ENCODE results near the gene BEST1. TPM values are rescaled to one million over a fixed set of nuclear protein-coding genes. Genes with fewer than 3 reads are reported as not detected.
A peak's percentile ranks its signal among the peaks of the same experiment; 100 is the strongest.

The BEST1 gene
- total and polyA plus RNA-seq, 2 of the 13 experiments (the other 11 are each of a cell fraction or from before 2014, with no cell fraction given), result 0.09 to 0.65 TPM

GRCh38 chr11:62001450-62002191 is 51.5 kb downstream of the BEST1 start (continued):
- TF ChIP-seq CREM (IDR thresholded peaks at IDR 0.05) (peak; percentile 55; the same call in 1 of the 2 replicates), CREM (CRISPR knock-in tag; IDR thresholded peaks at IDR 0.05) (no peak), ZBTB43 (CRISPR knock-in tag; conservative IDR thresholded peaks at IDR 0.05) (0 out of 2 replicates have a peak, but pooled peaks have one; percentile 41), GATAD1 (CRISPR knock-in tag; IDR thresholded peaks at IDR 0.05) (peak; percentile 18; the same call in 1 of the 2 replicates), ETV5 (CRISPR knock-in tag; IDR thresholded peaks at IDR 0.05; ENCODE audit: borderline replicate concordance) (no peak), ZNF138 (CRISPR knock-in tag; IDR thresholded peaks at IDR 0.05; ENCODE audit: low read depth) (no peak), ZBTB7B (CRISPR knock-in tag; IDR thresholded peaks at IDR 0.05) (peak; percentile 84), ZNF124 (CRISPR knock-in tag; IDR thresholded peaks at IDR 0.05) (peak; percentile 55; the same call in 1 of the 2 replicates), ZNF263 (CRISPR knock-in tag; IDR thresholded peaks at IDR 0.05) (peak; percentile 45; the same call in 1 of the 2 replicates), POLR2G (IDR thresholded peaks at IDR 0.05; ENCODE audit: low read depth, low read length) (peak; percentile 77), ZNF343 (CRISPR knock-in tag; IDR thresholded peaks at IDR 0.05) (no peak), THAP8 (CRISPR knock-in tag; IDR thresholded peaks at IDR 0.05; ENCODE audit: borderline replicate concordance) (no peak), STAG1 (CRISPR knock-in tag; IDR thresholded peaks at IDR 0.05) (peak; percentile 36), ATF1 (CRISPR knock-in tag; IDR thresholded peaks at IDR 0.05) (no peak), KIAA2018 (CRISPR knock-in tag; IDR thresholded peaks at IDR 0.05; ENCODE audit: borderline replicate concordance) (no peak), GABPB1 (CRISPR knock-in tag; IDR thresholded peaks at IDR 0.05) (peak; percentile 5; the same call in 1 of the 2 replicates), ELF3 (CRISPR knock-in tag; IDR thresholded peaks at IDR 0.05) (peak; percentile 59), RFXANK (CRISPR knock-in tag; IDR thresholded peaks at IDR 0.05) (no peak)
